Brain microvascular endothelial cell (primary cell): ENCODE data around the gene EOGT.

ENCODE experiments used
- DNase-seq: peaks from one replicate; pipeline ENCODE4 v3.0.0-alpha.2; 2020
- H3K27ac ChIP-seq: fragments of 250-450 bp; sonication (Bioruptor Pico); 2 replicates; pipeline ENCODE4 v1.5.1; 2020; ENCODE audit warnings: mild to moderate bottlenecking, moderate library complexity
- H3K27me3 ChIP-seq: fragments of 250-450 bp; sonication (Bioruptor Pico); replicated peaks from 2 replicates; pipeline ENCODE4 v1.5.1; 2020; ENCODE audit warnings: mild to moderate bottlenecking
- H3K36me3 ChIP-seq: fragments of 250-450 bp; sonication (Bioruptor Pico); replicated peaks from 2 replicates; pipeline ENCODE4 v1.5.1; 2020; ENCODE audit warnings: mild to moderate bottlenecking
- H3K4me3 ChIP-seq: 2 replicates; pipeline ENCODE4 v1.5.1; 2011; ENCODE audit warnings: low read depth, mild to moderate bottlenecking, control low read depth, low read length, moderate library complexity
- CTCF ChIP-seq: IDR thresholded peaks from 2 replicates; pipeline ENCODE4 v1.5.1; 2011; ENCODE audit warnings: low read depth, mild to moderate bottlenecking, moderate library complexity, low read length, control low read depth, inconsistent platforms; ENCODE audit errors: missing control alignments
- in situ Hi-C: cut with HindIII; loops from 2 replicates; pipeline ENCODE4 v1.10.0; 2017; ENCODE audit warnings: low sequenced_read_pairs, low pct_ligation_motif_present

The EOGT gene

GRCh38 chr3:69014022-69014580 lies 617 bp upstream of the EOGT start:
- Histone ChIP-seq H3K36me3 (peaks cover under 1% of the 10 kb centered on the region), H3K4me3 (peak overlapping the region; percentile 80), H3K27me3 (no peaks in the 10 kb centered on the region), H3K27ac (peak overlapping the region; percentile 88)
- in situ Hi-C loops: no loop called here
- no peak for TF ChIP-seq CTCF
- DNase-seq: no peak

- peak; percentile 25 for DNase-seq
- Histone ChIP-seq H3K27ac (peak overlapping the region; percentile 88), H3K36me3 (peaks cover 6% of the 10 kb centered on the region), H3K4me3 (peak overlapping the region; percentile 80), H3K27me3 (no peaks in the 10 kb centered on the region)
- TF ChIP-seq CTCF: peak; percentile 15
- in situ Hi-C loops: no loop called here
Observed at GRCh38 chr3:69012800-69013252, 658 bp downstream of the EOGT start.

GRCh38 chr3:69012100-69012799 lies 1.2 kb downstream of the EOGT start:
- peaks cover 6% of the 10 kb centered on the region for H3K36me3 ChIP-seq
- DNase-seq: peak; percentile 14
- in situ Hi-C loops: no loop called here
- peak overlapping the region; percentile 88 for H3K27ac ChIP-seq
- no peaks in the 10 kb centered on the region for H3K27me3 ChIP-seq
- TF ChIP-seq CTCF: no peak
- H3K4me3 ChIP-seq: peak overlapping the region; percentile 80

- no peak overlapping the region for H3K27ac ChIP-seq
- in situ Hi-C loops: no loop called here
- DNase-seq: no peak
- peaks cover 14% of the 10 kb centered on the region for H3K36me3 ChIP-seq
- no peaks in the 10 kb centered on the region for H3K27me3 ChIP-seq
- H3K4me3 ChIP-seq: no peak overlapping the region
- TF ChIP-seq CTCF: no peak
Observed at GRCh38 chr3:69011096-69011730, 2.3 kb downstream of the EOGT start.

- Histone ChIP-seq H3K4me3 (no peak overlapping the region), H3K36me3 (peaks cover 18% of the 10 kb centered on the region), H3K27me3 (no peaks in the 10 kb centered on the region), H3K27ac (peak overlapping the region; percentile 28)
- peak; percentile 68 for DNase-seq
- in situ Hi-C loops: no loop called here
- TF ChIP-seq CTCF: no peak
Observed at GRCh38 chr3:69009559-69010410, 3.7 kb downstream of the EOGT start.
